GM19351 (cell line): ENCODE measurements around the gene NUTM2B.
"Not testable (repeated sequence)": the region's sequence is repeated elsewhere in the genome, so short reads cannot be mapped to it uniquely, and the experiment has no call there.

Experiments
- ATAC-seq: cut with Tn5 transposase; IDR thresholded peaks from one replicate; pipeline ENCODE4 v1.9.1; 2021; ENCODE audit warnings: mild to moderate bottlenecking, moderate library complexity; ENCODE audit not compliant: unreplicated experiment

The NUTM2B gene

DNA sequence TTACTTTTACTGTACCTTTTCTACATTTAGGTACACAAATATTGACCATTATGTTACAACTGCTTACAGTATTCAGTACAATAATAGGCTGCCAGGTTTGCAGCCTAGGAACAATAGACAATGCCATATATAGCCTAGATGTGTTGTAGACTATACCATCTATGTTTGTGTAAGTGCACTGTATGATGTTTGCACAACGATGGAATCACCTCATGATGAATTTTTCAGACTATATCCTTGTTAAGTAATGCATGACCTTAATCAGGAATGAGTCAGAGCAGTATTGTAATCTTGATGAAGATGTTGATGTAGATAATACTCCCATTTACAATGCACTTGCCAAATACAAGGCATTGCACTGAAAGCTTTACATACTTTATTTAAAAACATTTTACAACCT lies 23.6 kb downstream of the NUTM2B start:
- ATAC-seq, result not testable (repeated sequence)

DNA sequence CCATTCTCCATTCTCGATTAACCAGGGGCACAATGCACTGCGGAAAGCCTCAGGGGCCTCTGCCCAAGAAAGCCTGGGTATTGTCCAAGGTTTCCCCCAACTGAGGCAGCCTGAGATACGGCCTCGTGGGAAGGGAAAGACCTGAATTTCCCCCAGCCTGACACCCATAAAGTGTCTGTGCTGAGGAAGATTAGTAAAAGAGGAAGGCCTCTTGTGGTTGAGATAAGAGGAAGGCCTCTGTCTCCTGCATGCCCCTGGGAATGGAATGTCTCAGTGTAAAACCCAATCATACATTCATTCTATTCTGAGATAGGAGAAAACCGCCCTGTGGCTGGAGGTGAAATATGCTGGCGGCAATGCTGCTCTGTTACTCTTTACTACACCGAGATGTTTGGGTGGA lies 41.8 kb downstream of the NUTM2B start:
- ATAC-seq, result not testable (repeated sequence)

DNA sequence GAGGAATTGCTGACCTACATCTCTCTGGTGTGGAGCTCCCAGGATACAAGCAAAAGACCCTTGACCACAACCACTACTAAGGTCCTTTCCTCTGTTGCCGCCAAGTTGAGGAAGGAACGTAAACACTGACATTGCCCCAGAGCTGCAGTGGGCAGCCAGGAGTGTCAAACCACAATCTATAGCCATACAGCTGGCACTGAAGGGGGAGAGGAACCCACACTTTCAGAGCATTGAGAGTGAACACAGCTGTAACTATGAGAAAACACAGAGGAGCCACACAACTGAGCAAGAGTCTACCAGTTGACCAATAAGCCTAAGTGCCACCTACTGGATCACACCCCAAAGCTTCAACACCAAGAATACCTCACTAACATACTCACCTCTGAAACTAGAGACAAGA lies 45.5 kb downstream of the NUTM2B start:
- ATAC-seq, result not testable (repeated sequence)

DNA sequence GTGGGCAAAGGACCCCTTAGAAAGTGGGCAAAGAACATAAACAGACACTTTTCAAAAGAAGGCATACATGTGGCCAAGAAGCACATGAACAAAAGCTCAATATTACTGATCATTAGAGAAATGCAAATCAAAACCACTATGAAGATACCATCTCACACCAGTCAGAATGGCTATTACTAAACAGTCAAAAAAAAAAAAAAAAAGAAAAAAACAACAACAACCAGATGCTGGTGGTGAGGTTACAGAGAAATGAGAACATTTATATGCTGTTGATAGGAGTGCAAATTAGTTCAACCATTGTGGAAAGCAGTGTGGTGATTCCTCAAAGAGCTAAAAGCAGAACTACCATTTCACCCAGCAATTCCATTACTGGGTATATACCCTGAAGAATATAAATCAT lies 50.6 kb downstream of the NUTM2B start:
- ATAC-seq, result not testable (repeated sequence)

DNA sequence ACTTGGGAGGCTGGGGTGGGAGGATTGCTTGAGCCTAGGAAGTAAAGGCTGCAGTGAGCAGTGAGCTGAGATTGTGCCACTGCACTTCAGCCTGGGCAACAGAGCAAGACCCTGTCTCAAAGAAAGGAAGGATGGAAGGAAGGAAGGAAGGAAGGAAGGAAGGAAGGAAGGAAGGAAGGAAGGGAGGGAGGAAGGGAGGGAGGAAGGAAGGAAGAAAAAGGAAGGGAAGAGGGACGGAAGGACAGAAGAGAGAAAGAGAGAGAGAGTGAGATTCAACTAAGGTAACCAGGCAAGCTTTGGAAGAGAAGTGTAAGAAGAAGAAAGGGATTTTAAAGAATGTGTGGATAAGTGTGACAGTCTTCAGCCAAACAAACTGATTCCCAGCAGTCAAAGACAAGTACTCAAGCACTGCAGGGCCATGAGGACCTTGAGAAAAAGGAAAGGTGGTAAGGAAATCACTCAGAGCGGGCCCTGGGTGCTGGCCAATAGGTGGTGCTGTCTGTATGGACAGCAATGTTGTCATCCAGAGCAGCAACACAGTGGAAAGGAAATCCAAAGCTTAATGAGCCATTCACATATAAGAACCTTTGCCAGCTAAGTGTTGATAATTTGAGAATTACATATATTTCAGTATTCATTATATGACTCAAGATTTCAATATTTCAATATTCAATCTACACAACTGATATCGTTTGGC lies 55.4 kb downstream of the NUTM2B start:
- not testable (repeated sequence) for ATAC-seq
